Mesothelial cell of epicardium (in vitro differentiated cells): ENCODE data around the gene SLC7A14. TPM values are rescaled to one million over a fixed set of nuclear protein-coding genes. Genes with fewer than 3 reads are reported as not detected.

Source experiments
- DNase-seq, 2 experiments: peaks; one replicate each; pipeline ENCODE4 v3.0.0; 2021; ENCODE audit warnings: low spot score in 2 of 2; ENCODE audit not compliant: unreplicated experiment in 2 of 2
- H3K27ac Mint-ChIP-seq: 2 replicates; pipeline ENCODE4 v1.8.0; 2021; ENCODE audit warnings: mixed read lengths
- H3K27me3 Mint-ChIP-seq: 2 replicates; pipeline ENCODE4 v1.8.0; 2021; ENCODE audit warnings: low read depth, mixed read lengths
- H3K36me3 Mint-ChIP-seq: 2 replicates; pipeline ENCODE4 v1.8.0; 2021; ENCODE audit warnings: mixed read lengths
- H3K4me1 Mint-ChIP-seq: 2 replicates; pipeline ENCODE4 v1.8.0; 2021; ENCODE audit warnings: mixed read lengths
- H3K4me3 Mint-ChIP-seq: 2 replicates; pipeline ENCODE4 v1.8.0; 2021; ENCODE audit warnings: mild to moderate bottlenecking, moderate library complexity, mixed read lengths
- H3K9me3 Mint-ChIP-seq: 2 replicates; pipeline ENCODE4 v1.8.0; 2021; ENCODE audit warnings: mixed read lengths
- CTCF ChIP-seq: fragments of 200-600 bp; sonication (generic); IDR thresholded peaks from one replicate; pipeline ENCODE4 v1.5.0; 2021; ENCODE audit warnings: antibody characterized with exemption; ENCODE audit not compliant: unreplicated experiment
- total RNA-seq: library from RNA; stranded (reverse); gene quantifications from 3 replicates; pipeline ENCODE4 v1.2.1, GENCODE V29; 2021

SLC7A14 gene
- total RNA-seq, 1 donor from 2014 or later: 6.6 TPM

GRCh38 chr3:170421111-170421641 lies 164.7 kb downstream of the SLC7A14 start:
- TF ChIP-seq CTCF: no peak
- H3K9me3 Mint-ChIP-seq: no peaks in the 10 kb centered on the region

GRCh38 chr3:170420307-170420821 lies 165.5 kb downstream of the SLC7A14 start:
- H3K36me3 Mint-ChIP-seq: peaks cover 18% of the 10 kb centered on the region
- H3K4me1 Mint-ChIP-seq: peaks cover 64% of the 10 kb centered on the region
- peak overlapping the region; percentile 96 for H3K27ac Mint-ChIP-seq
- H3K9me3 Mint-ChIP-seq: no peaks in the 10 kb centered on the region
- no peaks in the 10 kb centered on the region for H3K27me3 Mint-ChIP-seq
- TF ChIP-seq CTCF: no peak
- peak in 1 of 2 experiments; percentile 37 for DNase-seq
- H3K4me3 Mint-ChIP-seq: peak overlapping the region; percentile 76

More at GRCh38 chr3:170421111-170421641, 164.7 kb downstream of the SLC7A14 start:
- Mint-ChIP-seq H3K4me1 (peaks cover 65% of the 10 kb centered on the region), H3K36me3 (peaks cover 20% of the 10 kb centered on the region), H3K27me3 (no peaks in the 10 kb centered on the region), H3K4me3 (peak overlapping the region; percentile 76), H3K27ac (peak overlapping the region; percentile 96)
- DNase-seq: peak in 1 of 2 experiments; percentile 47

- peak; percentile 29 to 55 for DNase-seq
- peak overlapping the region; percentile 76 for H3K4me3 Mint-ChIP-seq
- peaks cover 59% of the 10 kb centered on the region for H3K4me1 Mint-ChIP-seq
- no peak for TF ChIP-seq CTCF
- peaks cover 14% of the 10 kb centered on the region for H3K36me3 Mint-ChIP-seq
- H3K9me3 Mint-ChIP-seq: no peaks in the 10 kb centered on the region
- peak overlapping the region; percentile 96 for H3K27ac Mint-ChIP-seq
- no peaks in the 10 kb centered on the region for H3K27me3 Mint-ChIP-seq
Measured at GRCh38 chr3:170419557-170420087, 166.3 kb downstream of the SLC7A14 start.

GRCh38 chr3:170418422-170419398 lies 167.2 kb downstream of the SLC7A14 start, which contains the start of gene CLDN11:
Gene CLDN11 (plus strand): TSS chr3:170418868. CDS start chr3:170419067, 199 bp downstream.
- TF ChIP-seq CTCF: no peak
- Mint-ChIP-seq H3K4me3 (peak within 1 kb of the TSS; percentile 82), H3K27me3 (no peaks in the 10 kb centered on the region), H3K36me3 (peaks cover 9% of the 10 kb centered on the region), H3K27ac (peak within 1 kb of the TSS; percentile 96), H3K9me3 (no peaks in the 10 kb centered on the region), H3K4me1 (peaks cover 62% of the 10 kb centered on the region)
- DNase-seq: peak in 1 of 2 experiments; percentile 51

- no peaks in the 10 kb centered on the region for H3K9me3 Mint-ChIP-seq
- peaks cover 63% of the 10 kb centered on the region for H3K4me1 Mint-ChIP-seq
- TF ChIP-seq CTCF: no peak
- no peak overlapping the region for H3K4me3 Mint-ChIP-seq
- H3K27me3 Mint-ChIP-seq: no peaks in the 10 kb centered on the region
- H3K27ac Mint-ChIP-seq: peak overlapping the region; percentile 59
- DNase-seq: no peak
- peaks cover 6% of the 10 kb centered on the region for H3K36me3 Mint-ChIP-seq
Measured at GRCh38 chr3:170417090-170417489, 168.8 kb downstream of the SLC7A14 start.
